ENCODE data around the gene AKAP6.
A peak's percentile ranks its signal among the peaks of the same experiment; 100 is the strongest.
"Not testable (repeated sequence)": the region's sequence is repeated elsewhere in the genome, so short reads cannot be mapped to it uniquely, and the experiment has no call there.

AKAP6 gene

DNA sequence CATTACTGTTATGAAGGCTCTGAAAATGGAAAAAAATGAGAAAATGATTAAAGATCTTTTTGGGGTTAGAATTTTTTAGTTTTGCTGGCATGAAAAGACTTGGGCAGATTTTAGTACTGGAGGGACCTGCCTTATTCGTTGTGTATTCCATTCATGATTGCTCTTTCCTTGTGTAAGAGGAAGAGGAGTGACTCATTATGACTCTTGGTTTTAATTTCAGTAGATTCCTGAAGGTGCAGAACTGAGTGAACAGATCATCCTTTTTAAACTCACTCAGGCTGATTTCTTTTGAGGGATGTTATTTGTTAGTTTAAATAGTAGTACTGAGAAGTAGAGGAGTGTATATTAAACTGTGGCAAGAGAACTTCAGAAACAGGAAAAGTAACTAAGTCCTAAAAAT lies 41.6 kb downstream of the AKAP6 start:
- TF ChIP-seq, protein P1, sequence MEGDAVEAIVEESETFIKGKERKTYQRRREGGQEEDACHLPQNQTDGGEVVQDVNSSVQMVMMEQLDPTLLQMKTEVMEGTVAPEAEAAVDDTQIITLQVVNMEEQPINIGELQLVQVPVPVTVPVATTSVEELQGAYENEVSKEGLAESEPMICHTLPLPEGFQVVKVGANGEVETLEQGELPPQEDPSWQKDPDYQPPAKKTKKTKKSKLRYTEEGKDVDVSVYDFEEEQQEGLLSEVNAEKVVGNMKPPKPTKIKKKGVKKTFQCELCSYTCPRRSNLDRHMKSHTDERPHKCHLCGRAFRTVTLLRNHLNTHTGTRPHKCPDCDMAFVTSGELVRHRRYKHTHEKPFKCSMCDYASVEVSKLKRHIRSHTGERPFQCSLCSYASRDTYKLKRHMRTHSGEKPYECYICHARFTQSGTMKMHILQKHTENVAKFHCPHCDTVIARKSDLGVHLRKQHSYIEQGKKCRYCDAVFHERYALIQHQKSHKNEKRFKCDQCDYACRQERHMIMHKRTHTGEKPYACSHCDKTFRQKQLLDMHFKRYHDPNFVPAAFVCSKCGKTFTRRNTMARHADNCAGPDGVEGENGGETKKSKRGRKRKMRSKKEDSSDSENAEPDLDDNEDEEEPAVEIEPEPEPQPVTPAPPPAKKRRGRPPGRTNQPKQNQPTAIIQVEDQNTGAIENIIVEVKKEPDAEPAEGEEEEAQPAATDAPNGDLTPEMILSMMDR (IDR thresholded peaks at IDR 0.05; ENCODE audit: low read depth, low read length), result no peak
- DNase-seq (ENCODE audit: extremely low read depth, low read depth), result peak; percentile 29

DNA sequence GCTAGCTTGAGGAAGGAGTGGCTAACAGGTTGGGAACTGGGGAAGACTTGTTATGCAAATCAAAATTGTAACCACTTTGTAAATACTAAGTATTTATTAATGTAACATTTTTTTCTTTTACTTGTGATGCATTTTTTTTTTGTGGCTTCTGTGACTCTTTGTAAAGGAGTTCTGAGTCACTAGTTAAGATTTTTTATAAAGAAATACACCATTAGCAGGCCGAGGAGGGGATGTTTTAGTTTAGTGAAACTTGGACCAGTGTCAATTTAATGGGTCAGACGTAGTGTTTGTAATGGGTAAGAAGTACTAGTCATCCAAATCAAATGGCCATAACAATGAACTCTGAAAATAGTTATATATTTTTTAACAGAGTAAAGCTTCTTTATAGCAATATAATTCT lies 43.1 kb downstream of the AKAP6 start:
- peak; percentile 74 for DNase-seq (ENCODE audit: extremely low read depth, low read depth)
- TF ChIP-seq, protein P1 (IDR thresholded peaks at IDR 0.05; ENCODE audit: low read depth, low read length), result no peak

DNA sequence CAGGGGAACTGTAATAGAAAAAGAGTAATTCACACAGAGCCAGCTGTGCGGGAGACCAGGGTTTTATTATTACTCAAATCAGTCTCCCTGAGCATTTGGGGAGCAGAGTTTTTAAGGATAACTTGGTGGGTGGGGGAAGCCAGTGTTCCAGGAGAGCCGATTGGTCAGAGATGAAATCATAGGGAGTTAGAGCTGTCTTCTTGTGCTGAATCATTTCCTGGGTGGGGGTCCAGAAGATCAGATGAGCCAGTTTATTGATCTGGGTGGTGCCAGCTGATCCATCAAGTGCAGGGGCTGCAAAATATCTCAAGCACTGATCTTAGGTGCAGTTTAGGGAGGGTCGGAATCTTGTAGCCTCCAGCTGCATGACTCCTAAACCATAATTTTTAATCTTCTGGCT lies 44.1 kb downstream of the AKAP6 start:
- DNase-seq (ENCODE audit: extremely low read depth, low read depth), result not testable (repeated sequence)

DNA sequence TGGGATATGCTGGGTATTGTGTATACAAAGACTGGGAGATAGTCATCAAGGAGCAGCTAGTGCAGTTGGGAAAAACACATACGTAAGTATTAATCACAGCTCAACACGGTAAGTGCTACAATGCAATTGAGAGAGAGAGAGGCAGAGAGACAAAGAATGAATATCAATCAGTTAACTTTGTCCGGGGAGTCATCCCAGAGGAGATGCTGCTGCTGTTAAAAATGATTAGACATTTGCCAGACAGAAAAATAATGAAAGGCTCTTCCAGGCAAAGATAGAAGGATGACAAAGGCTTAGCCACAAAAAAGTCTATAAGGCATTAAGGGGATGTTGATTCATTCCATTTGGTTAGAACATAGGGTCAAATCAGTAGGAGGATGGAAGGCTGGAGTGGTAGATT lies 45.1 kb downstream of the AKAP6 start:
- no peak for DNase-seq (ENCODE audit: extremely low read depth, low read depth)
- TF ChIP-seq, protein P1 (IDR thresholded peaks at IDR 0.05; ENCODE audit: low read depth, low read length), result no peak

DNA sequence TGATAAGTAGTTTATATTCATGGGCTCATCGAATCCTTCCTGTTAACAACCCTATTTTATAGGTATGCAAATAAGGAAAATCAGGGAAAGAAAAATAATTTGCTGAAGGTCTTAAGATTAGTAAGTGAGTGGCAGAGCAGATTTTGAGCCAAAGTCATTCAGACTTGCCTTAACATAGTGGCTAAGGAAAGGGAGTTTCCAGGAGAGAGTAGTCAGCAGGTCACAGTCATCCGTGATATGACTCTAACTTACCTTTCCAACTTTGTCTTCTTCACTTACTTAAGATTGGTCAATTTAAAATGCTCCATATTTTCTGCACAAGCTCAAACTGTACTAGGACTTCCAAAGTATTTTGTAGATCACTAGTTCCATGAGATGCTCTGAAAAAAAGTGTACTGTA lies 46.6 kb downstream of the AKAP6 start:
- TF ChIP-seq, protein P1 (IDR thresholded peaks at IDR 0.05; ENCODE audit: low read depth, low read length), result no peak
- no peak for DNase-seq (ENCODE audit: extremely low read depth, low read depth)

DNA sequence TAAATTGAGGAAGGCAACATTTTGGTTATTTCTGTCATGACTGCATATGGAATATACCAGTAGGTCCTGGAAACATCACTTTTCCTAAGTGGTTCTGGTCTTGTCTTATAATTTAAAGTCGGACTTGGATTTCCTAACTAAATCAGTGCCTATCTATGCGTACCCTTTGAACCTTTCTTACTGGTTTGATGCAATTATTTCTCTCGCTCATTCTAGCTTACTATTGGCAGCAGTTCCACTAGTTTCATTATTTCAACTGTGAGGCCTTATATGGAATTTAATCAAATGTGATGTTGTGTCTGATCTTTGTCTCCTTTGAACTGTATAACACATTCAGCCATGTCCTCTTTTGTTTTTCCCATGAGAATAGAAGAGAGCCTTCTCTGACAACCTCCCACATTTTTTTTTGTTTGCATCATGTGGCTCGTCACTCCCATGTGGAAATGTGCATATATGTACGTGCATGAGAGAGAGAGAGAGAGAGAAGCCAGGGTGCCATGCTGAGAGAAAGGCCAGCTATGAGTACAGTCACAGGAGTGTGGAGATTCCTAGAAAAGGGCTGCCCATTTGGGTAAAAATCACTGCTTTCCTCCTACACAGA lies 48.0 kb downstream of the AKAP6 start:
- TF ChIP-seq, protein P1 (IDR thresholded peaks at IDR 0.05; ENCODE audit: low read depth, low read length), result no peak
- no peak for DNase-seq (ENCODE audit: extremely low read depth, low read depth)

DNA sequence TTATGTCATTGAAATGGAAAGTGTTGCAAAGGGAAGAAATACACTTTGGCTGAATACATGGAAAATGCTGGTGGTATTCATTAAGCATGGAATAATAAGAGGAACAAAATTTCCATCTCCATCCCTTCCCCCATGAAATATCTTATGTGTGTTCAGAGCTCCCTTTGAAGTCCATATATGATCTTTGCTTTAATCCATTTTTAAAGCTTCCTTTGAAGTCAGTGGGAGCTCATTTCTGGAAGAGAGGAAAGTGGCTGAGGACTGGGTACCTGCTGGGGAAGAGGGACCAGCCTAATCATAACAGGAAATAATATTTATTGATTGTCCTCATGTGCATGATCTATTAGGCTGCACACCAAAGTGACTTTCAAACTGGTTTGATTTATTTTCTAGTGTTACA lies 49.2 kb downstream of the AKAP6 start:
- TF ChIP-seq, protein P1 (IDR thresholded peaks at IDR 0.05; ENCODE audit: low read depth, low read length), result no peak
- no peak for DNase-seq (ENCODE audit: extremely low read depth, low read depth)

DNA sequence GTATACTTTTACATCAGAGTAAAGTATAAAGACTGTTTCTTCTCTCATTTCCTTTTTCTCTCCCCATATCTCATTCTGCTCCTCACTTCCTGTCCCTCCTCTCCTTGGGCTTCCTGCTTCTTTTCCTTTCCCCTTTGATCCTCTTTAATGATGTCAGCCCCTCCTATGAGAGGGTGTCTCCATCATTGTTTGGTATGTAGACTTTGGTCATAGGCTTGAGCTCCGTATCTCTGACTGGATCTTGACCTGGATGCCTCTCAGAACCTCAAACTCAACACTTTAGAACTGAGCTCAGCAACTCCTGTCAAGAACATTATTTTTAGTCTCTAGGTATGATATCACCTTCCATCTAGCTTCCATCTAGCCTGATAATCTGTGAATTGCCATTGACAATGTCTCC lies 50.3 kb downstream of the AKAP6 start:
- DNase-seq (ENCODE audit: extremely low read depth, low read depth), result no peak
- TF ChIP-seq, protein P1 (IDR thresholded peaks at IDR 0.05; ENCODE audit: low read depth, low read length), result no peak

Data from AG09319 (cell line).